Right lobe of liver (tissue), 4 donors: ENCODE measurements around the gene ALDH1L2.

Source experiments
- CTCF ChIP-seq, 4 donors: fragments of 200-600 bp in 3 of 4; fragments of 450-650 bp in 1 of 4; IDR thresholded peaks; one replicate each; pipeline versions ENCODE4 v1.5.1 to v1.8.0; 2016 to 2022; ENCODE audit warnings: antibody characterized with exemption in 4 of 4, mild to moderate bottlenecking in 2 of 4
- POLR2A ChIP-seq: fragments of 450-650 bp; IDR thresholded peaks from one replicate; pipeline ENCODE4 v1.6.1; 2017; ENCODE audit warnings: antibody characterized with exemption, mild to moderate bottlenecking
- donor health status: DM: no; HTN: no; CAD: no.
- donor health status: DM: no; HTN: no; CAD: no.
- donor health status: DM: no; HTN: yes; CAD: no.

- TF ChIP-seq CTCF (IDR thresholded peaks at IDR 0.05), result no peak
- no peak for TF ChIP-seq POLR2A
These were observed 15.1 kb upstream of the ALDH1L2 start for GRCh38 chr12:105099356-105099755.
